Measurements from ENCODE around the gene FLII.

The FLII gene

GRCh38 chr17:18277076-18277475 lies 18.5 kb upstream of the FLII start:
- H3K36me3 ChIP-seq (ENCODE audit: control insufficient read depth, insufficient read depth, low read length), result peaks cover 89% of the 10 kb centered on the region
- H3K4me1 ChIP-seq (ENCODE audit: control insufficient read depth, insufficient read depth, low read length), result no peaks in the 10 kb centered on the region

GRCh38 chr17:18270046-18270931 lies 11.8 kb upstream of the FLII start:
- Histone ChIP-seq H3K9me3 (ENCODE audit: control insufficient read depth, insufficient read depth, low read length) (no peaks in the 10 kb centered on the region), H3K27ac (ENCODE audit: low read depth, low read length) (no peak overlapping the region), H3K27me3 (ENCODE audit: control insufficient read depth, insufficient read depth, low read length) (no peaks in the 10 kb centered on the region), H3K9ac (ENCODE audit: low read depth, low read length) (no peak overlapping the region), H3K4me1 (ENCODE audit: control insufficient read depth, insufficient read depth, low read length) (0 out of 2 replicates have a peak, but pooled peaks cover 4% of the 10 kb centered on the region), H3K36me3 (ENCODE audit: control insufficient read depth, insufficient read depth, low read length) (peaks cover 36% of the 10 kb centered on the region), H3K4me3 (ENCODE audit: low read depth, low read length) (no peak overlapping the region)

More at GRCh38 chr17:18277076-18277475, 18.5 kb upstream of the FLII start:
- Histone ChIP-seq H3K9ac (ENCODE audit: low read depth, low read length) (no peak overlapping the region), H3K27me3 (ENCODE audit: control insufficient read depth, insufficient read depth, low read length) (no peaks in the 10 kb centered on the region), H3K4me3 (ENCODE audit: low read depth, low read length) (no peak overlapping the region), H3K27ac (ENCODE audit: low read depth, low read length) (no peak overlapping the region), H3K9me3 (ENCODE audit: control insufficient read depth, insufficient read depth, low read length) (no peaks in the 10 kb centered on the region)

DNA sequence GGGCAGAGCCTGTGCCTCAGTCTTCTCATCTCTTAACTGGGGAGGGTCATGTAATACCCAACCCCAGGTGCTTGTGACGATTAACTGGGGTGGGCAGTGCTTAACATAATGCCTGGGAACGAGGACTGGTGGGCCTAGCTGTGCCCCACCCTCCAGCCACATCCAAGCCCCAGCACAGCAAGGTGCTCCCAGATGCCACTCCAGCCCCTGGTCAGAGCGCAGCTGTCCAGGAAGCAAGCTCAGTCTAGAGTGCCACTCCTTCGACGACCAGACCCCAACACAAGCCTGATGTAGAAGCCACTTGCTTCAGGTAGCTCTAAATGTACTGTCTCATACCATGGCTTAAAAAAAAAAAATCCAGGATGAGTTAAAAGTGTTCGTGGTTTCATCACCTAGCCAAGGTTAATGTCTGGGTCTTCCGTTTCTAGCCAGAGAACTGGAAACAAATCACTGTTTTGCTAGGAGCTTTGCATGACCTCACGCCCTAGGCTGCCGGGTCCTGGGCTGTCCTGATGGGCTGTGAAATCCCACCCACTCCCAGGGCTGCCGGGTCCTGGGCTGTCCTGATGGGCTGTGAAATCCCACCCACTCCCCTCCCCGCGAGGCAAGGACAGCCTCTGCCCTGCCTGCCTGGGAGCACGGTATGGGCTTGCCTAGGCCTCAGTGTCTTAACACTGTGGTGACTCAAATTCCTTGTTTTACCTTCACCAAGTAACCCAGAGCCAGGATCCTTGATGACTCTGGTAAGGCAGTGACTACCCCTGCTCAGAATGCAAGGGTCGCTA lies 9.6 kb upstream of the FLII start:
- Histone ChIP-seq H3K9me3 (ENCODE audit: control insufficient read depth, insufficient read depth, low read length) (no peaks in the 10 kb centered on the region), H3K36me3 (ENCODE audit: control insufficient read depth, insufficient read depth, low read length) (peaks cover 37% of the 10 kb centered on the region), H3K4me3 (ENCODE audit: low read depth, low read length) (no peak overlapping the region), H3K9ac (ENCODE audit: low read depth, low read length) (0 out of 2 replicates have a peak overlapping the region, but pooled peaks have one; percentile 13), H3K27me3 (ENCODE audit: control insufficient read depth, insufficient read depth, low read length) (no peaks in the 10 kb centered on the region), H3K4me1 (ENCODE audit: control insufficient read depth, insufficient read depth, low read length) (0 out of 2 replicates have a peak, but pooled peaks cover 4% of the 10 kb centered on the region), H3K27ac (ENCODE audit: low read depth, low read length) (peak overlapping the region; percentile 55)

- H3K9ac ChIP-seq (ENCODE audit: low read depth, low read length), result no peak overlapping the region
- H3K27ac ChIP-seq (ENCODE audit: low read depth, low read length), result no peak overlapping the region
- peaks cover 35% of the 10 kb centered on the region for H3K36me3 ChIP-seq (ENCODE audit: control insufficient read depth, insufficient read depth, low read length)
- no peaks in the 10 kb centered on the region for H3K9me3 ChIP-seq (ENCODE audit: control insufficient read depth, insufficient read depth, low read length)
- H3K4me1 ChIP-seq (ENCODE audit: control insufficient read depth, insufficient read depth, low read length), result 0 out of 2 replicates have a peak, but pooled peaks cover 4% of the 10 kb centered on the region
- H3K4me3 ChIP-seq (ENCODE audit: low read depth, low read length), result no peak overlapping the region
- H3K27me3 ChIP-seq (ENCODE audit: control insufficient read depth, insufficient read depth, low read length), result no peaks in the 10 kb centered on the region
These were observed 8.8 kb upstream of the FLII start for GRCh38 chr17:18267366-18267765.

DNA sequence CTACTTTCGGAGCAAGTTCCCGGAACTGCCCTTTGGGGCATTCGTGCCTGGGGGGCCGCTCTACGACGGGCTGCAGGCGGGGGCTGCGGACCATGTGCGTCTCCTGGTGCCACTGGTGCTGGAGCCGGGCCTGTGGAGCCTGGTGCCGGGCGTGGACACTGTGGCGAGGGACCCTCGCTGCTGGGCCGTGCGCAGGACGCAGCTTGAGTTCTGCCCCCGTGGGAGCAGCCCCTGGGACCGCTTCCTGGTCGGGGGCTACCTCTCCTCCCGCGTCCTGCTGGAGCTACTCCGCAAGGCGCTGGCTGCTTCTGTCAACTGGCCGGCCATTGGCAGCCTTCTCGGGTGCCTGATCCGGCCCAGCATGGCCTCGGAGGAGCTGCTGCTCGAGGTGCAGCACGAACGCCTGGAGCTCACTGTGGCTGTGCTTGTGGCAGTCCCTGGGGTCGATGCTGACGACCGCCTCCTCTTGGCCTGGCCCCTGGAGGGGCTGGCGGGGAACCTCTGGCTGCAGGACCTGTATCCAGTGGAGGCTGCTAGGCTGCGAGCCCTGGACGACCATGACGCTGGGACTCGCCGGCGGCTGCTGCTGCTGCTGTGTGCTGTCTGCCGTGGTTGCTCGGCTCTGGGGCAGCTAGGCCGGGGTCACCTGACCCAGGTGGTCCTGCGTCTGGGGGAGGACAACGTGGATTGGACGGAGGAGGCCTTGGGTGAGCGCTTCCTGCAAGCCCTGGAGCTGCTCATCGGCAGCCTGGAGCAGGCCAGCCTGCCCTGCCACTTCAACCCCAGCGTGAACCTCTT lies 5.5 kb upstream of the FLII start:
- Histone ChIP-seq H3K36me3 (ENCODE audit: control insufficient read depth, insufficient read depth, low read length) (peaks cover 26% of the 10 kb centered on the region), H3K27me3 (ENCODE audit: control insufficient read depth, insufficient read depth, low read length) (no peaks in the 10 kb centered on the region), H3K27ac (ENCODE audit: low read depth, low read length) (no peak overlapping the region), H3K4me1 (ENCODE audit: control insufficient read depth, insufficient read depth, low read length) (0 out of 2 replicates have a peak, but pooled peaks cover 8% of the 10 kb centered on the region), H3K9me3 (ENCODE audit: control insufficient read depth, insufficient read depth, low read length) (no peaks in the 10 kb centered on the region), H3K9ac (ENCODE audit: low read depth, low read length) (no peak overlapping the region), H3K4me3 (ENCODE audit: low read depth, low read length) (no peak overlapping the region)

DNA sequence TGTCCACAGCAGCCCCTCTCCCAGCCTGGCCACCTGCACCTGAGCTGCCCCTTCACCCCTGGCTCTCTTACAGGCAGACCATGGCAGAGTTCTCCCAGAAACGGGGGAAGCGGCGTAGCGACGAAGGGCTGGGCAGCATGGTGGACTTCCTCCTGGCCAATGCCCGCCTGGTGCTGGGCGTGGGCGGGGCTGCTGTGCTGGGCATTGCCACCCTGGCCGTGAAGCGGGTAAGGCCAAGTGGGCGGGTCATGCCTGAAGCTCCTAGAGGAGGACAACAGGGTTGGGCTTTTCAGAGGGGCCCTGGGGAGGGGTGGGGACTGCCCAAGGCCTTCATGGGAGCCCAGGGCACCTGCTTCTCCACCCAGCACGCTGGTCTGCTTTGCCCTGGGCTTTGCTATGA lies 4.1 kb upstream of the FLII start:
- H3K9me3 ChIP-seq (ENCODE audit: control insufficient read depth, insufficient read depth, low read length), result no peaks in the 10 kb centered on the region
- no peak overlapping the region for H3K4me3 ChIP-seq (ENCODE audit: low read depth, low read length)
- no peaks in the 10 kb centered on the region for H3K27me3 ChIP-seq (ENCODE audit: control insufficient read depth, insufficient read depth, low read length)
- 0 out of 2 replicates have a peak, but pooled peaks cover 4% of the 10 kb centered on the region for H3K4me1 ChIP-seq (ENCODE audit: control insufficient read depth, insufficient read depth, low read length)
- peaks cover 26% of the 10 kb centered on the region for H3K36me3 ChIP-seq (ENCODE audit: control insufficient read depth, insufficient read depth, low read length)
- no peak overlapping the region for H3K9ac ChIP-seq (ENCODE audit: low read depth, low read length)
- no peak overlapping the region for H3K27ac ChIP-seq (ENCODE audit: low read depth, low read length)

DNA sequence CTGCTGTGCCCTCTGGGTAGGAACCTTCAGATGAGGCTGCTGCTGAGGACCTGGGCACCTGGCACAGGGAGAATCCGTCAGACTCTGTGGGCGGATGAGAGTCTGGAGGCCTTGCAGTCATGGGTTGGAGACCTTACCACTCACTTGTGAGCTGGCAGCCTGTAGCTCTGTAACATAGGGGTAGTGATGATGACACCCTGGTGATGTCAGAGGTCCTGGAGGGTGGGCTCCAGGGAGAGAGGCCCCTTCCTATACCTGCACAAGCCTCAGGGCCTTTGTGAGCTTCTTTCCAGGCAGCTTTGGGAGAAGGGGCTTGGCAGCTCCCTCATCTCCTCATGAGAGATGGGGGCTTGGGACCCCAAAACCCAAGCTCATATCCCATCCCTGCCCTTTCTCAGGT lies 3.6 kb upstream of the FLII start:
- H3K36me3 ChIP-seq (ENCODE audit: control insufficient read depth, insufficient read depth, low read length), result peaks cover 26% of the 10 kb centered on the region
- H3K27ac ChIP-seq (ENCODE audit: low read depth, low read length), result no peak overlapping the region
- H3K9ac ChIP-seq (ENCODE audit: low read depth, low read length), result no peak overlapping the region
- H3K9me3 ChIP-seq (ENCODE audit: control insufficient read depth, insufficient read depth, low read length), result no peaks in the 10 kb centered on the region
- peaks cover 7% of the 10 kb centered on the region; the same call in 1 of the 2 replicates for H3K4me1 ChIP-seq (ENCODE audit: control insufficient read depth, insufficient read depth, low read length)
- no peaks in the 10 kb centered on the region for H3K27me3 ChIP-seq (ENCODE audit: control insufficient read depth, insufficient read depth, low read length)
- H3K4me3 ChIP-seq (ENCODE audit: low read depth, low read length), result no peak overlapping the region

DNA sequence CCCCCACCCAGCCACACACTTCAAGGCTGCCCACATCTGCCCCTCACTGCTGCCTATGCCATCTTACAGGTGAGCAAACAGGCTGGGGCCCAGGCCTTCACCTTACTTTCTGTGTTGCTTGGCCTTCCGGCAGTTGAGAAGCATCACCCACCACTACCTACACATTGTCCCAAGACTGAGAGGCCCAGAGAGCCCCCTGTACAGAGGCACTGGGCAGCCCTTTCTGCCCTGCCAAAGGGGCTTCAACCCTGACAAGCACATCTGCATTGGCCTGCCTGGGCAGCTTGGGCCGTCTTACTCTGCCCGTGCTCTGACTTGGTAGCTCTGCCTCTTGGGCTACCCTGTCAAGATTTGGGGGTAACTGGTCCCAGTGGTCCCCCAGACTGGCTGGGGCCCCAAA lies 3.1 kb upstream of the FLII start:
- no peak overlapping the region; the same call in 1 of the 2 replicates for H3K9ac ChIP-seq (ENCODE audit: low read depth, low read length)
- no peaks in the 10 kb centered on the region for H3K9me3 ChIP-seq (ENCODE audit: control insufficient read depth, insufficient read depth, low read length)
- H3K27ac ChIP-seq (ENCODE audit: low read depth, low read length), result peak overlapping the region; percentile 98
- no peaks in the 10 kb centered on the region for H3K27me3 ChIP-seq (ENCODE audit: control insufficient read depth, insufficient read depth, low read length)
- H3K4me1 ChIP-seq (ENCODE audit: control insufficient read depth, insufficient read depth, low read length), result peaks cover 11% of the 10 kb centered on the region; the same call in 1 of the 2 replicates
- peak overlapping the region; percentile 86 for H3K4me3 ChIP-seq (ENCODE audit: low read depth, low read length)
- peaks cover 28% of the 10 kb centered on the region for H3K36me3 ChIP-seq (ENCODE audit: control insufficient read depth, insufficient read depth, low read length)

DNA sequence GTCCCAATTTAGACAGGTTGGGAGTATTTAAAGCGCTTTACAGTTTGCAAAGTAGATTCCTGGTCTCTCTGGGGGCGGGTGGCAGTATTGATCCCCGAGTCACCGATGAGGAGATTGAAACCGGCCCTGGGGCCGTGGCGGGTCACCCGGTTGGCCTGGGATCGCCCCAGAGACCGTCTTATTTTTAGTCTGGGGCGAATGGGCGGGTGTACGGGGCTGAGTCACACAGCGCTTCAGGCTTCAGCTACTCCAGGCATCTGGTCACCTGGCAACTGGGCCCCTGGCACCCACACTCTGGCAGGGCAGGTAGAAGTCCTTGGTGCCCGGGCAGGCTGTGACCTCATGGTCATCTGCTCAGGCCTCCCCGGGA lies 2.6 kb upstream of the FLII start:
- Histone ChIP-seq H3K27ac (ENCODE audit: low read depth, low read length) (peak overlapping the region; percentile 98), H3K27me3 (ENCODE audit: control insufficient read depth, insufficient read depth, low read length) (no peaks in the 10 kb centered on the region), H3K9ac (ENCODE audit: low read depth, low read length) (peak overlapping the region; percentile 72), H3K4me1 (ENCODE audit: control insufficient read depth, insufficient read depth, low read length) (peaks cover 11% of the 10 kb centered on the region; the same call in 1 of the 2 replicates), H3K36me3 (ENCODE audit: control insufficient read depth, insufficient read depth, low read length) (peaks cover 33% of the 10 kb centered on the region), H3K9me3 (ENCODE audit: control insufficient read depth, insufficient read depth, low read length) (no peaks in the 10 kb centered on the region), H3K4me3 (ENCODE audit: low read depth, low read length) (peak overlapping the region; percentile 86)

- Histone ChIP-seq H3K4me1 (ENCODE audit: control insufficient read depth, insufficient read depth, low read length) (peaks cover 11% of the 10 kb centered on the region; the same call in 1 of the 2 replicates), H3K27me3 (ENCODE audit: control insufficient read depth, insufficient read depth, low read length) (no peaks in the 10 kb centered on the region), H3K9me3 (ENCODE audit: control insufficient read depth, insufficient read depth, low read length) (no peaks in the 10 kb centered on the region), H3K27ac (ENCODE audit: low read depth, low read length) (peak within 1 kb of the TSS; percentile 98), H3K36me3 (ENCODE audit: control insufficient read depth, insufficient read depth, low read length) (peaks cover 39% of the 10 kb centered on the region), H3K4me3 (ENCODE audit: low read depth, low read length) (peak within 1 kb of the TSS; percentile 86), H3K9ac (ENCODE audit: low read depth, low read length) (peak within 1 kb of the TSS; percentile 72)
These were observed 2.0 kb upstream of the FLII start, which contains the start of gene MIEF2 for GRCh38 chr17:18260332-18261145. Gene MIEF2 (plus strand): TSS chr17:18260662. CDS start chr17:18262721, 2,059 bp downstream.
